HCT116 (cell line): ENCODE data around the gene C9orf43. TPM values are rescaled to one million over a fixed set of nuclear protein-coding genes. Genes with fewer than 3 reads are reported as not detected.

Experiments
- ATAC-seq: fragments of 200-7000 bp; cut with Tn5 transposase; 2 replicates; pipeline ENCODE4 v1.9.1; 2020; ENCODE audit warnings: mild to moderate bottlenecking, moderate library complexity
- BruUV-seq: library from RNA; stranded (reverse); fragments of 400-500 nt; replicated peaks from 2 replicates; lab custom pipeline; 2021; lab: Mats Ljungman, UMichigan
- CTCF ChIA-PET: fragments of 300-600 bp; sonication (Branson Sonifier 250); formaldehyde crosslinking; loops from one replicate; lab custom pipeline; 2021; ENCODE audit warnings: antibody characterized with exemption; lab: Charles Lee
- POLR2A ChIA-PET: fragments of 300-600, 350-600 bp; sonication (Branson Sonifier 250); formaldehyde crosslinking; loops from one replicate; lab custom pipeline; 2021; ENCODE audit warnings: antibody characterized with exemption; lab: Charles Lee
- RAD21 ChIA-PET, 2 experiments: fragments of 300-600 bp; sonication (Branson Sonifier 250); formaldehyde crosslinking; loops; one replicate each; lab custom pipeline; 2023; ENCODE audit warnings: low total read pairs in 2 of 2; ENCODE audit not compliant: uncharacterized antibody in 2 of 2, unreplicated experiment in 2 of 2, low non-redundant PET in 1 of 2; lab: Charles Lee
- DNase-seq: peaks from one replicate; pipeline ENCODE4 v3.0.0-alpha.2; 2010; ENCODE audit warnings: low read depth, low spot score
- H2AFZ ChIP-seq: fragments of 200-600 bp; shearing (Covaris generic), sonication (generic); 2 replicates; pipeline ENCODE4 v1.6.1; 2017; ENCODE audit warnings: low read depth, mixed run types, mixed read lengths, antibody characterized with exemption, low read length; ENCODE audit not compliant: poor library complexity, severe bottlenecking
- H3K27ac ChIP-seq: 2 replicates; pipeline ENCODE4 v1.5.1; 2012; ENCODE audit warnings: low read depth, low read length
- H3K27me3 ChIP-seq: fragments of 200-600 bp; sonication (generic); 2 replicates; pipeline ENCODE4 v1.6.1; 2016; ENCODE audit warnings: mixed run types, low read length, mixed read lengths; ENCODE audit not compliant: insufficient read depth
- H3K36me3 ChIP-seq, 2 experiments: fragments of 200-500 bp in 1 of 2; fragments of 200-600 bp in 1 of 2; sonication (Bioruptor generic) in 1 of 2; sonication (generic) in 1 of 2; 2 replicates each; pipeline versions ENCODE4 v1.5.1 to v1.6.1; 2014 to 2016; ENCODE audit warnings: low read length in 2 of 2, inconsistent platforms in 1 of 2, mixed read lengths in 1 of 2, mixed run types in 1 of 2; ENCODE audit not compliant: insufficient read depth in 2 of 2, control insufficient read depth in 1 of 2
- H3K4me1 ChIP-seq, 2 experiments: fragments of 200-600 bp in 1 of 2; sonication (generic) in 1 of 2; 2 replicates each; pipeline versions ENCODE4 v1.5.1 to v1.6.1; 2012 to 2017; ENCODE audit warnings: low read length in 2 of 2, inconsistent platforms in 1 of 2, mild to moderate bottlenecking in 1 of 2, mixed read lengths in 1 of 2, mixed run types in 1 of 2, moderate library complexity in 1 of 2; ENCODE audit not compliant: insufficient read depth in 2 of 2, control insufficient read depth in 1 of 2
- H3K4me2 ChIP-seq: fragments of 200-600 bp; sonication (generic); 2 replicates; pipeline ENCODE4 v1.6.1; 2017; ENCODE audit warnings: mixed run types, low read length, mixed read lengths
- H3K4me3 ChIP-seq, 2 experiments: fragments of 200-600 bp in 1 of 2; sonication (generic) in 1 of 2; replicated peaks in 1 of 2; 2 replicates each; pipeline ENCODE4 v1.5.1; 2011 to 2016; ENCODE audit warnings: low read length in 2 of 2, control low read depth in 1 of 2, low read depth in 1 of 2, mild to moderate bottlenecking in 1 of 2, mixed read lengths in 1 of 2, mixed run types in 1 of 2
- H3K79me2 ChIP-seq: fragments of 200-600 bp; sonication (generic); 2 replicates; pipeline ENCODE4 v1.6.1; 2017; ENCODE audit warnings: mild to moderate bottlenecking, mixed run types, low read length, moderate library complexity, mixed read lengths; ENCODE audit not compliant: insufficient read depth
- H3K9ac ChIP-seq: fragments of 200-600 bp; sonication (generic); 2 replicates; pipeline ENCODE4 v1.6.1; 2016; ENCODE audit warnings: low read length, mixed read lengths
- H3K9me2 ChIP-seq: fragments of 200-600 bp; sonication (generic), shearing (Covaris generic); 2 replicates; pipeline ENCODE4 v1.6.1; 2017; ENCODE audit warnings: mixed run types, mild to moderate bottlenecking, moderate library complexity; ENCODE audit not compliant: insufficient read depth
- H3K9me3 ChIP-seq, 2 experiments: fragments of 200-500 bp in 1 of 2; fragments of 200-600 bp in 1 of 2; sonication (Bioruptor generic) in 1 of 2; sonication (generic) in 1 of 2; 2 replicates each; pipeline ENCODE4 v1.6.1; 2014 to 2017; ENCODE audit warnings: low read length in 2 of 2, mixed read lengths in 2 of 2, inconsistent platforms in 1 of 2, low read depth in 1 of 2, mild to moderate bottlenecking in 1 of 2, mixed run types in 1 of 2, moderate library complexity in 1 of 2; ENCODE audit not compliant: control insufficient read depth in 1 of 2, insufficient read depth in 1 of 2
- H4K20me1 ChIP-seq: fragments of 200-600 bp; sonication (generic), shearing (Covaris generic); 2 replicates; pipeline ENCODE4 v1.6.1; 2017; ENCODE audit warnings: mixed run types, mild to moderate bottlenecking, moderate library complexity; ENCODE audit not compliant: insufficient read depth
- CTCF ChIP-seq, 3 experiments: fragments of 200-600 bp in 1 of 3; sonication (generic) in 1 of 3; IDR thresholded peaks in 2 of 3; conservative IDR thresholded peaks in 1 of 3; 2 replicates each; pipeline ENCODE4 v1.5.1; 2012 to 2017; ENCODE audit warnings: low read depth in 2 of 3, low read length in 2 of 3, antibody characterized with exemption in 1 of 3, borderline replicate concordance in 1 of 3, control low read depth in 1 of 3, mild to moderate bottlenecking in 1 of 3, mixed read lengths in 1 of 3, mixed run types in 1 of 3, moderate library complexity in 1 of 3; ENCODE audit not compliant: insufficient read depth in 1 of 3
- MAX ChIP-seq: IDR thresholded peaks from 2 replicates; pipeline ENCODE4 v1.6.1; 2012
- POLR2AphosphoS5 ChIP-seq: IDR thresholded peaks from 2 replicates; pipeline ENCODE4 v1.6.1; 2011; ENCODE audit warnings: mild to moderate bottlenecking, low read depth, low read length, moderate library complexity
- REST ChIP-seq: IDR thresholded peaks from 2 replicates; pipeline ENCODE4 v1.6.1; 2012; ENCODE audit warnings: low read depth
- SIN3A ChIP-seq: IDR thresholded peaks from 2 replicates; pipeline ENCODE4 v1.6.1; 2012; ENCODE audit warnings: low read depth
- SP1 ChIP-seq: IDR thresholded peaks from 2 replicates; pipeline ENCODE4 v1.6.1; 2012; ENCODE audit warnings: low read depth
- SRF ChIP-seq: IDR thresholded peaks from 2 replicates; pipeline ENCODE4 v1.6.1; 2012; ENCODE audit warnings: low read depth
- TCF7L2 ChIP-seq: IDR thresholded peaks from 2 replicates; pipeline ENCODE4 v1.7.0; 2011; ENCODE audit warnings: borderline replicate concordance, inconsistent platforms; ENCODE audit not compliant: insufficient read depth, insufficient read length; ENCODE audit errors: extremely low read depth
- YY1 ChIP-seq: IDR thresholded peaks from 2 replicates; pipeline ENCODE4 v1.6.1; 2011; ENCODE audit warnings: low read length, low read depth, moderate library complexity, mild to moderate bottlenecking; ENCODE audit not compliant: insufficient replicate concordance; ENCODE audit errors: extremely low read depth
- ZNF274 ChIP-seq: fragments of 200-500 bp; sonication (Bioruptor generic); IDR thresholded peaks from 2 replicates; pipeline ENCODE4 v1.6.1; 2014; ENCODE audit warnings: mild to moderate bottlenecking, low read depth, low read length, inconsistent platforms
- intact Hi-C: fragments of 100-400 bp; cut with micrococcal nuclease; formaldehyde crosslinking; loops from 2 replicates; pipeline ENCODE4 v1.10.0; 2022
- total RNA-seq: library from RNA; stranded (reverse); gene quantifications from one replicate; pipeline ENCODE4 v1.2.1, GENCODE V29; 2021; ENCODE audit not compliant: unreplicated experiment

C9orf43 gene
- total RNA-seq, 1 experiment from 2014 or later = 0.71 TPM

GRCh38 chr9:113472199-113472598 is 61.7 kb downstream of the C9orf43 start:
- Histone ChIP-seq H3K4me1 (no peaks in the 10 kb centered on the region), H2AFZ (no peak overlapping the region), H3K9ac (no peak overlapping the region), H3K27me3 (no peaks in the 10 kb centered on the region), H3K36me3 (0 out of 4 replicates have a peak, but pooled peaks cover 4% of the 10 kb centered on the region in 2 experiments), H3K27ac (no peak overlapping the region), H4K20me1 (no peaks in the 10 kb centered on the region), H3K4me3 (no peak overlapping the region), H3K79me2 (peaks cover 97% of the 10 kb centered on the region), H3K9me3 (no peaks in the 10 kb centered on the region), H3K4me2 (no peak overlapping the region), H3K9me2 (no peaks in the 10 kb centered on the region)
- POLR2A ChIA-PET = no interaction called here
- TF ChIP-seq TCF7L2 (no peak), CTCF (IDR thresholded peaks at IDR 0.05 in 2 of 3, conservative IDR thresholded peaks at IDR 0.05 in 1 of 3; ENCODE audit: borderline replicate concordance in 1 of 3, insufficient read depth in 1 of 3, low read depth in 2 of 3, low read length in 2 of 3) (no peak), POLR2AphosphoS5 (no peak), MAX (no peak)
- intact Hi-C loops = no loop called here
- CTCF ChIA-PET = no interaction called here
- BruUV-seq = no TSS peak
- RAD21 ChIA-PET = no interaction called here
- DNase-seq (no peak), ATAC-seq (no peak)

- no peaks in the 10 kb centered on the region for H3K9me2 ChIP-seq
- no peak for ATAC-seq
- no peak overlapping the region for H3K4me3 ChIP-seq
- peaks cover 0 to 7% of the 10 kb centered on the region in 2 experiments; a peak in 1 of 4 replicates for H3K4me1 ChIP-seq
- no peak overlapping the region for H3K27ac ChIP-seq
- intact Hi-C loops = no loop called here
- H4K20me1 ChIP-seq = 0 out of 2 replicates have a peak, but pooled peaks cover 4% of the 10 kb centered on the region
- CTCF ChIA-PET = no interaction called here
- no peak overlapping the region for H3K9ac ChIP-seq
- POLR2A ChIA-PET = no interaction called here
- H3K79me2 ChIP-seq = peaks cover 97% of the 10 kb centered on the region
- H3K4me2 ChIP-seq = no peak overlapping the region
- H3K9me3 ChIP-seq = no peaks in the 10 kb centered on the region
- TF ChIP-seq SP1 (no peak), POLR2AphosphoS5 (no peak), REST (no peak), SRF (no peak), TCF7L2 (no peak), YY1 (no peak), MAX (no peak), ZNF274 (no peak), SIN3A (no peak)
- no TSS peak for BruUV-seq
- H3K27me3 ChIP-seq = no peaks in the 10 kb centered on the region
- H3K36me3 ChIP-seq = peaks cover 6 to 11% of the 10 kb centered on the region in 2 experiments; a peak in 1 of 4 replicates
- RAD21 ChIA-PET = no interaction called here
- DNase-seq = no peak
- no peak overlapping the region for H2AFZ ChIP-seq
Measured at GRCh38 chr9:113474360-113475028, 63.9 kb downstream of the C9orf43 start.
